ENCODE data around the gene TSTD1.
"Not testable (repeated sequence)": the region's sequence is repeated elsewhere in the genome, so short reads cannot be mapped to it uniquely, and the experiment has no call there.

TSTD1 gene

GRCh38 chr1:161033751-161034150 lies 5.0 kb downstream of the TSTD1 start:
- DNase-seq: no peak

- no peak for DNase-seq
Measured at GRCh38 chr1:161032409-161032808, 6.4 kb downstream of the TSTD1 start.

- no peak for DNase-seq
Measured at GRCh38 chr1:161031874-161032273, 6.9 kb downstream of the TSTD1 start.

- DNase-seq: not testable (repeated sequence)
Measured at GRCh38 chr1:161029466-161029865, 9.3 kb downstream of the TSTD1 start.

- DNase-seq: peak; percentile 25
Measured at GRCh38 chr1:161026954-161027353, 11.8 kb downstream of the TSTD1 start.

GRCh38 chr1:161022432-161022831 lies 16.3 kb downstream of the TSTD1 start:
- DNase-seq: not testable (repeated sequence)

- peak; percentile 38 for DNase-seq
Measured at GRCh38 chr1:161021970-161022353, 16.8 kb downstream of the TSTD1 start.

GRCh38 chr1:161021165-161021969 lies 17.4 kb downstream of the TSTD1 start:
- peak; percentile 83 for DNase-seq

GRCh38 chr1:161020509-161021164 lies 18.1 kb downstream of the TSTD1 start, which contains the start of gene F11R:
F11R (minus strand) TSS chr1:161021152; CDS start chr1:161021073, 79 bp downstream.
- DNase-seq: no peak

GRCh38 chr1:161019751-161020495 lies 18.8 kb downstream of the TSTD1 start:
- DNase-seq: no peak

GRCh38 chr1:161019111-161019660 lies 19.6 kb downstream of the TSTD1 start:
- not testable (repeated sequence) for DNase-seq

GRCh38 chr1:161018631-161018930 lies 20.2 kb downstream of the TSTD1 start:
- DNase-seq: no peak

- DNase-seq: no peak
Measured at GRCh38 chr1:161017756-161018630, 20.8 kb downstream of the TSTD1 start.

GRCh38 chr1:161017181-161017580 lies 21.6 kb downstream of the TSTD1 start:
- not testable (repeated sequence) for DNase-seq

GRCh38 chr1:161016683-161017082 lies 22.1 kb downstream of the TSTD1 start:
- not testable (repeated sequence) for DNase-seq

- DNase-seq: peak; percentile 86
Measured at GRCh38 chr1:161013488-161014230, 25.1 kb downstream of the TSTD1 start.

GRCh38 chr1:161013131-161013487 lies 25.7 kb downstream of the TSTD1 start:
- no peak for DNase-seq

GRCh38 chr1:161012420-161012819 lies 26.3 kb downstream of the TSTD1 start:
- DNase-seq: no peak

GRCh38 chr1:161009602-161010211 lies 29.1 kb downstream of the TSTD1 start:
- DNase-seq: no peak

GRCh38 chr1:161008869-161009510 lies 29.8 kb downstream of the TSTD1 start:
- DNase-seq: no peak

GRCh38 chr1:161007369-161007768 lies 31.4 kb downstream of the TSTD1 start:
- DNase-seq: no peak
